HG02610 (cell line): ENCODE measurements around the gene PDE8A.
"Not testable (repeated sequence)": the region's sequence is repeated elsewhere in the genome, so short reads cannot be mapped to it uniquely, and the experiment has no call there.

ENCODE experiments used
- ATAC-seq: cut with Tn5 transposase; IDR thresholded peaks from one replicate; pipeline ENCODE4 v1.9.1; 2021; ENCODE audit warnings: mild to moderate bottlenecking, moderate library complexity; ENCODE audit not compliant: unreplicated experiment

Gene PDE8A

GRCh38 chr15:84961114-84961452 is 20.6 kb upstream of the PDE8A start:
- no peak for ATAC-seq

- no peak for ATAC-seq
Measured at GRCh38 chr15:84961707-84962106, 19.9 kb upstream of the PDE8A start.

GRCh38 chr15:84962955-84963354 is 18.7 kb upstream of the PDE8A start:
- ATAC-seq, result no peak

- no peak for ATAC-seq
Measured at GRCh38 chr15:84967380-84967779, 14.3 kb upstream of the PDE8A start.

- ATAC-seq, result no peak
Measured at GRCh38 chr15:84968301-84968700, 13.4 kb upstream of the PDE8A start.

GRCh38 chr15:84969257-84969656 is 12.4 kb upstream of the PDE8A start:
- no peak for ATAC-seq

GRCh38 chr15:84970843-84971242 is 10.8 kb upstream of the PDE8A start:
- no peak for ATAC-seq

GRCh38 chr15:84973492-84974460 is 7.9 kb upstream of the PDE8A start:
- no peak for ATAC-seq

- ATAC-seq, result no peak
Measured at GRCh38 chr15:84975871-84976351, 5.7 kb upstream of the PDE8A start.

GRCh38 chr15:84976746-84977345 is 4.8 kb upstream of the PDE8A start:
- no peak for ATAC-seq

- no peak for ATAC-seq
Measured at GRCh38 chr15:84979651-84980050, 2.0 kb upstream of the PDE8A start.

- peak; percentile 57 for ATAC-seq
Measured at GRCh38 chr15:84980196-84981053, 1.2 kb upstream of the PDE8A start.

GRCh38 chr15:84981054-84981710 is 474 bp upstream of the PDE8A start:
- ATAC-seq, result peak; percentile 67

- no peak for ATAC-seq
Measured at GRCh38 chr15:84982301-84982920, 755 bp downstream of the PDE8A start.

- no peak for ATAC-seq
Measured at GRCh38 chr15:84983294-84983693, 1.6 kb downstream of the PDE8A start.

GRCh38 chr15:84983711-84984110 is 2.1 kb downstream of the PDE8A start:
- ATAC-seq, result no peak

GRCh38 chr15:84985158-84985557 is 3.5 kb downstream of the PDE8A start:
- ATAC-seq, result no peak

GRCh38 chr15:84987351-84987750 is 5.7 kb downstream of the PDE8A start:
- not testable (repeated sequence) for ATAC-seq

GRCh38 chr15:84987949-84988624 is 6.4 kb downstream of the PDE8A start:
- ATAC-seq, result peak; percentile 37
